HL-60 (cell line): ENCODE measurements around the gene PTPN13.

Experiments
- DNase-seq, 2 experiments: peaks; one replicate each; pipeline ENCODE4 v3.0.0-alpha.2; 2010 to 2020; ENCODE audit warnings: low read depth in 1 of 2, low spot score in 1 of 2
- H3K27ac ChIP-seq: fragments of 250-450 bp; sonication (Bioruptor Pico); replicated peaks from 2 replicates; pipeline ENCODE4 v1.5.1; 2020; ENCODE audit warnings: mild to moderate bottlenecking, moderate library complexity
- H3K27me3 ChIP-seq: fragments of 250-450 bp; sonication (Bioruptor Pico); 2 replicates; pipeline ENCODE4 v1.5.1; 2021; ENCODE audit warnings: mild to moderate bottlenecking, moderate library complexity; ENCODE audit not compliant: insufficient read depth, poor library complexity, severe bottlenecking
- H3K4me3 ChIP-seq: replicated peaks from 2 replicates; pipeline ENCODE4 v1.5.1; 2011; ENCODE audit warnings: mild to moderate bottlenecking, control low read depth, low read length; ENCODE audit not compliant: insufficient read depth
- GABPA ChIP-seq: IDR thresholded peaks from 2 replicates; pipeline ENCODE4 v1.6.1; 2012; ENCODE audit warnings: low read depth
- POLR2AphosphoS5 ChIP-seq: IDR thresholded peaks from 2 replicates; pipeline ENCODE4 v1.6.1; 2012; ENCODE audit warnings: low read depth
- SPI1 ChIP-seq: IDR thresholded peaks from 2 replicates; pipeline ENCODE4 v1.6.1; 2012; ENCODE audit warnings: low read depth, mild to moderate bottlenecking, borderline replicate concordance
- TF ChIP-seq, protein P1 (sequence below): IDR thresholded peaks from 2 replicates; pipeline ENCODE4 v1.6.1; 2012; ENCODE audit warnings: low read depth; ENCODE audit not compliant: insufficient replicate concordance
- TF ChIP-seq, protein P2 (sequence below): IDR thresholded peaks from one replicate; pipeline ENCODE4 v1.5.1; 2011; ENCODE audit warnings: low read length, control low read depth, inconsistent platforms; ENCODE audit not compliant: insufficient read depth

The PTPN13 gene

DNA sequence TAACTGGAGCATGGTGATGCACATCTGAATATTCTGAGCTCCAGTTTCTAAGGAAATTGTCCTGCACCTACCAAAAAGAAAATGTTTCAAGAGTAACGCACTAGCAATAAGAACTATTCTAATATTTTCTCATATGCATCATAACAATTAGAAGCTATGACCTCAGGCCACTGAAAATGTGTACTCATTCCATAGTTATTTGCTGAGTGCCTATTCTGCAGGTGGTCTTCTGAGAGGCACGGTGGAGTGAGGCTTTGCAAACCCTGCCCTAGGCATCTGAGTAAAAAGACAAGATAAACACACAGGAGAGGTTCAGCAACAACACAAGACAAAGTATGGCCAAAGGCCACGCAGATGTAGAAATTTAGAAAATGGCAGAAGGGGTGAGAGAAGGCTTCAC, 231.4 kb downstream of the PTPN13 start:
- H3K4me3 ChIP-seq = no peak overlapping the region
- H3K27me3 ChIP-seq = no peaks in the 10 kb centered on the region
- no peak for DNase-seq
- TF ChIP-seq GABPA = no peak
- TF ChIP-seq, protein P1, sequence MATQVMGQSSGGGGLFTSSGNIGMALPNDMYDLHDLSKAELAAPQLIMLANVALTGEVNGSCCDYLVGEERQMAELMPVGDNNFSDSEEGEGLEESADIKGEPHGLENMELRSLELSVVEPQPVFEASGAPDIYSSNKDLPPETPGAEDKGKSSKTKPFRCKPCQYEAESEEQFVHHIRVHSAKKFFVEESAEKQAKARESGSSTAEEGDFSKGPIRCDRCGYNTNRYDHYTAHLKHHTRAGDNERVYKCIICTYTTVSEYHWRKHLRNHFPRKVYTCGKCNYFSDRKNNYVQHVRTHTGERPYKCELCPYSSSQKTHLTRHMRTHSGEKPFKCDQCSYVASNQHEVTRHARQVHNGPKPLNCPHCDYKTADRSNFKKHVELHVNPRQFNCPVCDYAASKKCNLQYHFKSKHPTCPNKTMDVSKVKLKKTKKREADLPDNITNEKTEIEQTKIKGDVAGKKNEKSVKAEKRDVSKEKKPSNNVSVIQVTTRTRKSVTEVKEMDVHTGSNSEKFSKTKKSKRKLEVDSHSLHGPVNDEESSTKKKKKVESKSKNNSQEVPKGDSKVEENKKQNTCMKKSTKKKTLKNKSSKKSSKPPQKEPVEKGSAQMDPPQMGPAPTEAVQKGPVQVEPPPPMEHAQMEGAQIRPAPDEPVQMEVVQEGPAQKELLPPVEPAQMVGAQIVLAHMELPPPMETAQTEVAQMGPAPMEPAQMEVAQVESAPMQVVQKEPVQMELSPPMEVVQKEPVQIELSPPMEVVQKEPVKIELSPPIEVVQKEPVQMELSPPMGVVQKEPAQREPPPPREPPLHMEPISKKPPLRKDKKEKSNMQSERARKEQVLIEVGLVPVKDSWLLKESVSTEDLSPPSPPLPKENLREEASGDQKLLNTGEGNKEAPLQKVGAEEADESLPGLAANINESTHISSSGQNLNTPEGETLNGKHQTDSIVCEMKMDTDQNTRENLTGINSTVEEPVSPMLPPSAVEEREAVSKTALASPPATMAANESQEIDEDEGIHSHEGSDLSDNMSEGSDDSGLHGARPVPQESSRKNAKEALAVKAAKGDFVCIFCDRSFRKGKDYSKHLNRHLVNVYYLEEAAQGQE = no peak
- TF ChIP-seq POLR2AphosphoS5 = no peak
- TF ChIP-seq, protein P2, sequence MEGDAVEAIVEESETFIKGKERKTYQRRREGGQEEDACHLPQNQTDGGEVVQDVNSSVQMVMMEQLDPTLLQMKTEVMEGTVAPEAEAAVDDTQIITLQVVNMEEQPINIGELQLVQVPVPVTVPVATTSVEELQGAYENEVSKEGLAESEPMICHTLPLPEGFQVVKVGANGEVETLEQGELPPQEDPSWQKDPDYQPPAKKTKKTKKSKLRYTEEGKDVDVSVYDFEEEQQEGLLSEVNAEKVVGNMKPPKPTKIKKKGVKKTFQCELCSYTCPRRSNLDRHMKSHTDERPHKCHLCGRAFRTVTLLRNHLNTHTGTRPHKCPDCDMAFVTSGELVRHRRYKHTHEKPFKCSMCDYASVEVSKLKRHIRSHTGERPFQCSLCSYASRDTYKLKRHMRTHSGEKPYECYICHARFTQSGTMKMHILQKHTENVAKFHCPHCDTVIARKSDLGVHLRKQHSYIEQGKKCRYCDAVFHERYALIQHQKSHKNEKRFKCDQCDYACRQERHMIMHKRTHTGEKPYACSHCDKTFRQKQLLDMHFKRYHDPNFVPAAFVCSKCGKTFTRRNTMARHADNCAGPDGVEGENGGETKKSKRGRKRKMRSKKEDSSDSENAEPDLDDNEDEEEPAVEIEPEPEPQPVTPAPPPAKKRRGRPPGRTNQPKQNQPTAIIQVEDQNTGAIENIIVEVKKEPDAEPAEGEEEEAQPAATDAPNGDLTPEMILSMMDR = no peak
- TF ChIP-seq SPI1 = no peak
- no peak overlapping the region for H3K27ac ChIP-seq

DNA sequence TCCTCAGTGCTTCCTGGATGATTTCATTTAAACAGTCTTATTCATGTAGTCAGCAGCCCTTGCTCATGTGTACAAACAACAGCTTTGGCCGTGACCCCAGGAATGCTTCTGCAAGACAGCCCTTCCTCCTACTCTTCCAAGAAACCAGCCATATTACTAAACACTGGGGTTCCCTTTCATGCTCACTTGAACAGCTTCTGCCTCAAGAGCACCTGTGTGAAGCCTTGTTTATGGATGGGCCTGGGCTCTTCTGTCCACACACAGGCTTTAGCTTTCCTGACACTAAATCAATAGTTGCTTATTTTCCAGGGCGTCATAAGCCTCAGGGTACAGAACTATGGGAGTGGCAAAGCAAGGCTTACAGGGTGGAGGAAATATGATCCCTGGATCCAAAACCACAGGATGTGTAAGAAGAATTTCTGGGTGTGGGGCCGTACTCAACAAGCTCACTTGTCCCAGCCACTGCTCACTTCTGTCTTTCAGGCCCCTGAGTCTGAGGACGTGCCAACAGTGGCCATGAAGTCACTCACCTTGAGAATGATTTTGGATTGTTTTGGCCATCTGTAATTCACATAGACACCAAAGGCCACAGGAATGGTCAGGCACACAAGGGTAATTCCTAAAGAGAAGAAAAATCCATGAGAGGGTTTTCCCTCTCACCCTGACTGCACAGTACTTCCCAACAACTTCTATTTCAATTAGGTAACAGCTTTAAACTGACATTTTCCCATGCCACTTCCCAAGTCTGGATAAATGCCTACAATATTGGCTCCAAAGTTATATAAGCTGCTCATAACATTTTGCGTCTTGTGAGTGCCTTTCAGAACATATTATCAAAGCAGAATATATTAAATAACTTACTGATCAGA, 237.4 kb downstream of the PTPN13 start:
- no peaks in the 10 kb centered on the region for H3K27me3 ChIP-seq
- no peak overlapping the region for H3K27ac ChIP-seq
- no peak for DNase-seq
- H3K4me3 ChIP-seq = no peak overlapping the region
- TF ChIP-seq, protein P2 = no peak
- TF ChIP-seq, protein P1 = no peak
- TF ChIP-seq SPI1 (no peak), GABPA (no peak), POLR2AphosphoS5 (no peak)

DNA sequence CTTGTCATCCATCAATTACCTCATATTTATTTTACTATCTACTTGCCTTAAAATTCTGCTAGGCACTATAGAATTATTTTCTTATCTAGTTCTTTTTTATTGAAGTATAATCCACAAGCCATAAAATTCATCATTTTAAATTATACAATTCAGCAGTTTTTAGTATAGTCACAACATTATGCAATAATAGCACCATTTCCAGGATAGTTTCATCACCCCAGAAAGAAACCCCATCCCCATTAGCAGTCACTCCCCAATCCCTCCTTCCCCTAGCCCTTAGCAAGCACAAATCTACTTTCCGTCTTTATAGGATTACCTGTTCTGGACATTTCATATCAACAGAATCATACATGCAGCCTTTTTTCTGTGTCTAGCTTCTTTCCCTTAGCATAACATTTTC, 239.5 kb downstream of the PTPN13 start:
- DNase-seq = no peak
- Histone ChIP-seq H3K27me3 (no peaks in the 10 kb centered on the region), H3K4me3 (no peak overlapping the region), H3K27ac (no peak overlapping the region)
- TF ChIP-seq, protein P1 = no peak
- TF ChIP-seq POLR2AphosphoS5 (no peak), SPI1 (no peak), GABPA (no peak)
- TF ChIP-seq, protein P2 = no peak
